ENCODE measurements around the gene DECR2. TPM values are rescaled to one million over a fixed set of nuclear protein-coding genes. Genes with fewer than 3 reads are reported as not detected.

Gene DECR2
- total and polyA plus RNA-seq, 2 of the 13 experiments (the other 11 are each of a cell fraction or from before 2014, with no cell fraction given): 36.3 to 44.6 TPM

DNA sequence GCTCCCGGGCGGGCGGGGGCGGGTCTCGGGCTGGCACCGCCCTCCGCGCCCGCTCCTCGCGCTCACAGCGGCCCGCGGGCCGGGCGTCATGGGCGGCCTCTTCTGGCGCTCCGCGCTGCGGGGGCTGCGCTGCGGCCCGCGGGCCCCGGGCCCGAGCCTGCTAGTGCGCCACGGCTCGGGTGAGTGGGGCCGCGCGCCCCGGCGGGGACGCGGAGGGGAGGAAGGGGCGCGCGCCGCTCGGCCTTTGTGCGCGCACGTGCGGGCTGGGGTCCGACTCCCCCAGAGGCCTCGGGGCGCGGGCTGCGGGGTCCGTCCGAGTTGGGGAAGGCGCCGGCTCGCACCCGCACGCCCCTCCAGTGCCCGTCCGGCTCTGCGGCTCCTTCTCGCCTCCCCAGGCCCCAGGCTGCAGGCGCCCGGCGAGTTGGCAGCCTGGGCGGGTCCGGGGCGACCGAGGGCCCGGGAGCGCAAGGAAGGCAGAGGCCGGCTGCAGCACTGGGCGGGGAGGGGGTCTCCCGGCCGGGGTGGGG is 4.5 kb upstream of the DECR2 start, which contains the start of gene NME4 (continued):
- TF ChIP-seq, protein P1, sequence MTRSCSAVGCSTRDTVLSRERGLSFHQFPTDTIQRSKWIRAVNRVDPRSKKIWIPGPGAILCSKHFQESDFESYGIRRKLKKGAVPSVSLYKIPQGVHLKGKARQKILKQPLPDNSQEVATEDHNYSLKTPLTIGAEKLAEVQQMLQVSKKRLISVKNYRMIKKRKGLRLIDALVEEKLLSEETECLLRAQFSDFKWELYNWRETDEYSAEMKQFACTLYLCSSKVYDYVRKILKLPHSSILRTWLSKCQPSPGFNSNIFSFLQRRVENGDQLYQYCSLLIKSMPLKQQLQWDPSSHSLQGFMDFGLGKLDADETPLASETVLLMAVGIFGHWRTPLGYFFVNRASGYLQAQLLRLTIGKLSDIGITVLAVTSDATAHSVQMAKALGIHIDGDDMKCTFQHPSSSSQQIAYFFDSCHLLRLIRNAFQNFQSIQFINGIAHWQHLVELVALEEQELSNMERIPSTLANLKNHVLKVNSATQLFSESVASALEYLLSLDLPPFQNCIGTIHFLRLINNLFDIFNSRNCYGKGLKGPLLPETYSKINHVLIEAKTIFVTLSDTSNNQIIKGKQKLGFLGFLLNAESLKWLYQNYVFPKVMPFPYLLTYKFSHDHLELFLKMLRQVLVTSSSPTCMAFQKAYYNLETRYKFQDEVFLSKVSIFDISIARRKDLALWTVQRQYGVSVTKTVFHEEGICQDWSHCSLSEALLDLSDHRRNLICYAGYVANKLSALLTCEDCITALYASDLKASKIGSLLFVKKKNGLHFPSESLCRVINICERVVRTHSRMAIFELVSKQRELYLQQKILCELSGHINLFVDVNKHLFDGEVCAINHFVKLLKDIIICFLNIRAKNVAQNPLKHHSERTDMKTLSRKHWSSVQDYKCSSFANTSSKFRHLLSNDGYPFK (CRISPR knock-in tag; IDR thresholded peaks at IDR 0.05; ENCODE audit: borderline replicate concordance): no peak
- TF ChIP-seq ZC3H13 (CRISPR knock-in tag; IDR thresholded peaks at IDR 0.05) (no peak), ZNF687 (CRISPR knock-in tag; IDR thresholded peaks at IDR 0.05) (no peak), ZBTB37 (CRISPR knock-in tag; IDR thresholded peaks at IDR 0.05) (no peak), PCBP2 (optimal IDR thresholded peaks at IDR 0.05; ENCODE audit: low read depth, low read length, poor library complexity, severe bottlenecking) (no peak), ZBTB38 (CRISPR knock-in tag; IDR thresholded peaks at IDR 0.05) (no peak), SP4 (CRISPR knock-in tag; IDR thresholded peaks at IDR 0.05) (peak; percentile 49; the same call in 1 of the 2 replicates), RBFOX2 (IDR thresholded peaks at IDR 0.05; ENCODE audit: low read depth, low read length) (peak; percentile 76), KMT2A (CRISPR knock-in tag; IDR thresholded peaks at IDR 0.05) (no peak), ZSCAN21 (CRISPR knock-in tag; IDR thresholded peaks at IDR 0.05; ENCODE audit: borderline replicate concordance) (0 out of 2 replicates have a peak, but pooled peaks have one; percentile 20), SRF (IDR thresholded peaks at IDR 0.05; ENCODE audit: low read depth, low read length) (no peak), RBM39 (IDR thresholded peaks at IDR 0.05; ENCODE audit: low read depth, low read length, poor library complexity, severe bottlenecking) (no peak), ARNTL (CRISPR knock-in tag; IDR thresholded peaks at IDR 0.05) (no peak), RAD21 (CRISPR knock-in tag; IDR thresholded peaks at IDR 0.05) (peak; percentile 51; the same call in 1 of the 2 replicates), SKI (IDR thresholded peaks at IDR 0.05; ENCODE audit: partially characterized antibody) (peak; percentile 27), HMG20B (CRISPR knock-in tag; conservative IDR thresholded peaks at IDR 0.05) (no peak), KLF6 (CRISPR knock-in tag; IDR thresholded peaks at IDR 0.05) (0 out of 2 replicates have a peak, but pooled peaks have one; percentile 7), BHLHE40 (IDR thresholded peaks at IDR 0.05; ENCODE audit: low read length) (peak; percentile 68)
- TF ChIP-seq, protein P2, sequence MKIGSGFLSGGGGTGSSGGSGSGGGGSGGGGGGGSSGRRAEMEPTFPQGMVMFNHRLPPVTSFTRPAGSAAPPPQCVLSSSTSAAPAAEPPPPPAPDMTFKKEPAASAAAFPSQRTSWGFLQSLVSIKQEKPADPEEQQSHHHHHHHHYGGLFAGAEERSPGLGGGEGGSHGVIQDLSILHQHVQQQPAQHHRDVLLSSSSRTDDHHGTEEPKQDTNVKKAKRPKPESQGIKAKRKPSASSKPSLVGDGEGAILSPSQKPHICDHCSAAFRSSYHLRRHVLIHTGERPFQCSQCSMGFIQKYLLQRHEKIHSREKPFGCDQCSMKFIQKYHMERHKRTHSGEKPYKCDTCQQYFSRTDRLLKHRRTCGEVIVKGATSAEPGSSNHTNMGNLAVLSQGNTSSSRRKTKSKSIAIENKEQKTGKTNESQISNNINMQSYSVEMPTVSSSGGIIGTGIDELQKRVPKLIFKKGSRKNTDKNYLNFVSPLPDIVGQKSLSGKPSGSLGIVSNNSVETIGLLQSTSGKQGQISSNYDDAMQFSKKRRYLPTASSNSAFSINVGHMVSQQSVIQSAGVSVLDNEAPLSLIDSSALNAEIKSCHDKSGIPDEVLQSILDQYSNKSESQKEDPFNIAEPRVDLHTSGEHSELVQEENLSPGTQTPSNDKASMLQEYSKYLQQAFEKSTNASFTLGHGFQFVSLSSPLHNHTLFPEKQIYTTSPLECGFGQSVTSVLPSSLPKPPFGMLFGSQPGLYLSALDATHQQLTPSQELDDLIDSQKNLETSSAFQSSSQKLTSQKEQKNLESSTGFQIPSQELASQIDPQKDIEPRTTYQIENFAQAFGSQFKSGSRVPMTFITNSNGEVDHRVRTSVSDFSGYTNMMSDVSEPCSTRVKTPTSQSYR (CRISPR knock-in tag; IDR thresholded peaks at IDR 0.05; ENCODE audit: borderline replicate concordance): 0 out of 2 replicates have a peak, but pooled peaks have one; percentile 14

All from HepG2 (cell line).